22Rv1 (cell line): ENCODE data around the gene LRGUK.

Source experiments
- CTCF ChIP-seq: fragments of 450-650 bp; IDR thresholded peaks from 2 replicates; pipeline ENCODE4 v1.5.1; 2017; ENCODE audit warnings: mild to moderate bottlenecking
- ZFX ChIP-seq: fragments of 450-650 bp; IDR thresholded peaks from 2 replicates; pipeline ENCODE4 v1.6.1; 2017; ENCODE audit warnings: antibody characterized with exemption, borderline replicate concordance

DNA sequence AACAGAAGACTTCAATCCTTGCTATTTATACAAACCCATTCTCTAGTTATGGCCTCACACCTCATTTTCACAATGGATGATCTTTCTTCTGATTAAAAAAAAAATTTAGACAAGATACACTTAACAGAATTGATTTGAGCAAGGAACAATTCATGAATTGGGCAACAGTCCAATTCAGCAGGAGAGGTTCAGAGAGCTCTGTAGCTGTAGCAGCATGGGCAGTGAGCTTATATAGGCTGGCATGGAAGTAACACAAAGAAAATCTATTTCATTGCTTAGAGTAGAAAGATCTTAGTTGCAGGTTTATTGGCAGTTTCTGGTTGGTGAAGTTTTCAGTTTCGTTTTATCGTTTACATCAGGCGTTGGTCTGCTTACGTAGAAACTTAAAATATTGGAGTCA is 23.0 kb upstream of the LRGUK start:
- TF ChIP-seq CTCF, result no peak
- TF ChIP-seq ZFX, result no peak
